K562 (cell line): ENCODE results near the gene GIT2.

ENCODE experiments used
- CTCF ChIP-seq, 3 experiments: IDR thresholded peaks in 2 of 3; conservative IDR thresholded peaks in 1 of 3; 2 replicates each; pipeline ENCODE4 v1.5.1; 2011 to 2012; ENCODE audit warnings: low read length in 3 of 3, mild to moderate bottlenecking in 3 of 3, control low read depth in 2 of 3, improper control_type of control experiment in 1 of 3, inconsistent platforms in 1 of 3, low read depth in 1 of 3, mixed read lengths in 1 of 3, moderate library complexity in 1 of 3; ENCODE audit not compliant: insufficient read depth in 2 of 3
- JUN ChIP-seq, 2 experiments: sonication (generic) in 1 of 2; formaldehyde crosslinking in 1 of 2; IDR thresholded peaks; 2 replicates each; pipeline versions ENCODE4 v1.6.1 to v1.8.0; 2012 to 2022; ENCODE audit warnings: borderline replicate concordance in 2 of 2, mild to moderate bottlenecking in 2 of 2, improper control_type of control experiment in 1 of 2, low read depth in 1 of 2, low read length in 1 of 2, missing genetic modification reagents in 1 of 2
- SETDB1 ChIP-seq: IDR thresholded peaks from one replicate; pipeline ENCODE4 v1.6.1; 2012; ENCODE audit warnings: low read length, control low read depth, inconsistent platforms

- TF ChIP-seq SETDB1 (no peak), CTCF (IDR thresholded peaks at IDR 0.05 in 2 of 3, conservative IDR thresholded peaks at IDR 0.05 in 1 of 3; ENCODE audit: insufficient read depth in 2 of 3, low read depth in 1 of 3, low read length in 3 of 3) (no peak), JUN (IDR thresholded peaks at IDR 0.05; ENCODE audit: borderline replicate concordance, low read depth, low read length) (no peak), JUN (CRISPR knock-in tag; IDR thresholded peaks at IDR 0.05; ENCODE audit: borderline replicate concordance) (no peak)
Measured at GRCh38 chr12:109926488-109927210, 69.5 kb downstream of the GIT2 start.
